Fibroblast of villous mesenchyme (primary cell): ENCODE data around the gene MS4A14. TPM values are rescaled to one million over a fixed set of nuclear protein-coding genes. Genes with fewer than 3 reads are reported as not detected.

Source experiments
- DNase-seq: peaks from one replicate; pipeline ENCODE4 v3.0.0-alpha.2; 2010; ENCODE audit warnings: low read depth
- H3K4me3 ChIP-seq: 2 replicates; pipeline ENCODE4 v1.5.1; 2011; ENCODE audit warnings: low read depth, mild to moderate bottlenecking, low read length
- total RNA-seq: library from RNA; depleted of rRNA; stranded (reverse); fragments of >200 nt; gene quantifications from 2 replicates; pipeline ENCODE4 v1.2.3, GENCODE V29; 2012
- TF ChIP-seq, protein P1 (sequence below): IDR thresholded peaks from 2 replicates; pipeline ENCODE4 v1.5.1; 2012; ENCODE audit warnings: low read depth, mild to moderate bottlenecking, low read length; ENCODE audit not compliant: insufficient read depth

Gene MS4A14
- total RNA-seq, 1 donor, result not detected

DNA sequence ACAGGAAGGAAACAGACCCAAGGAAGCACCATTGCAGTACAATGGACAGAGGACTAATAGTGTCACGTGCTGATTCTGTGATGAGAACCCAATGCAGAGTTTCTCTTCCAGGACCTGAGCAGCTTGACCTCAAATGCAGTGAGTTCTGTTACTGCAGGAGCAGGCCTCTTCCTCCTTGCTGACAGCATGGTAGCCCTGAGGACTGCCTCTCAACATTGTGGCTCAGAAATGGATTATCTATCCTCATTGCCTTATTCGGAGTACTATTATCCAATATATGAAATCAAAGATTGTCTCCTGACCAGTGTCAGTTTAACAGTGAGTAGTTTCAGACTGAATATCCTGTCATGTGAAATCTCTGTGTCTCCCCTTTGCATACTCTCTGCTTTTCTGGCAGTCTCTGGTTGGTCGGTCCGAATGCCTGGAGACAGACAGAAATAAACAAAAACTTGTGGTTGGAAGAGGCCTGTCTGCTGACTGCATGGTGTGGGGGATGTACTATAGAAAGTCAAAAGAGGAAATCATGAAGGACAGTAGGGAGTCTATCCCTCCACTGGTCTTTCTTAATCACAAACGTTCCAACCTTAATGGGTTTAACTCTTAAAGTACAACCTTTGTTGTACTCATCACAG, 6.9 kb upstream of the MS4A14 start:
- TF ChIP-seq, protein P1, sequence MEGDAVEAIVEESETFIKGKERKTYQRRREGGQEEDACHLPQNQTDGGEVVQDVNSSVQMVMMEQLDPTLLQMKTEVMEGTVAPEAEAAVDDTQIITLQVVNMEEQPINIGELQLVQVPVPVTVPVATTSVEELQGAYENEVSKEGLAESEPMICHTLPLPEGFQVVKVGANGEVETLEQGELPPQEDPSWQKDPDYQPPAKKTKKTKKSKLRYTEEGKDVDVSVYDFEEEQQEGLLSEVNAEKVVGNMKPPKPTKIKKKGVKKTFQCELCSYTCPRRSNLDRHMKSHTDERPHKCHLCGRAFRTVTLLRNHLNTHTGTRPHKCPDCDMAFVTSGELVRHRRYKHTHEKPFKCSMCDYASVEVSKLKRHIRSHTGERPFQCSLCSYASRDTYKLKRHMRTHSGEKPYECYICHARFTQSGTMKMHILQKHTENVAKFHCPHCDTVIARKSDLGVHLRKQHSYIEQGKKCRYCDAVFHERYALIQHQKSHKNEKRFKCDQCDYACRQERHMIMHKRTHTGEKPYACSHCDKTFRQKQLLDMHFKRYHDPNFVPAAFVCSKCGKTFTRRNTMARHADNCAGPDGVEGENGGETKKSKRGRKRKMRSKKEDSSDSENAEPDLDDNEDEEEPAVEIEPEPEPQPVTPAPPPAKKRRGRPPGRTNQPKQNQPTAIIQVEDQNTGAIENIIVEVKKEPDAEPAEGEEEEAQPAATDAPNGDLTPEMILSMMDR, result no peak
- no peak overlapping the region for H3K4me3 ChIP-seq
- no peak for DNase-seq

DNA sequence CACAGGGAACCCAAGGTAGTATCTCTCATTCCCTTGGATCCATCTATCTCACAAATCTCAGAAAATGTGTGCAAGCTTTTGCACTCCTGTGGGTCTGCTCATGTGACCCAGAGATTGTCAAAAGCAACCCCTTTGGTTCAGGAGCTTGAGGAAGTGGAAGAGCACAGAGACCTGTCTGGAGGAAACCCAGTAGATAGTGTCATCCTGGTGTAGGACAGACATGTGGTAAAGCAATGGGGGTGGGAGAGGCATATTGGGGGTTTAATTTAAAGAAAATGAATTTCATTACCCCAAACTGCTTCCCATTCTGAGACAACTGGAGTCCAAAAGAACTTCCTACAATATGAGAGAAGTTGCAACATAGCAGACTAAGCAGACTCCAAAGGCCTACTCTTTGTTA, 5.8 kb upstream of the MS4A14 start:
- DNase-seq, result no peak
- H3K4me3 ChIP-seq, result no peak overlapping the region
- TF ChIP-seq, protein P1, result no peak

DNA sequence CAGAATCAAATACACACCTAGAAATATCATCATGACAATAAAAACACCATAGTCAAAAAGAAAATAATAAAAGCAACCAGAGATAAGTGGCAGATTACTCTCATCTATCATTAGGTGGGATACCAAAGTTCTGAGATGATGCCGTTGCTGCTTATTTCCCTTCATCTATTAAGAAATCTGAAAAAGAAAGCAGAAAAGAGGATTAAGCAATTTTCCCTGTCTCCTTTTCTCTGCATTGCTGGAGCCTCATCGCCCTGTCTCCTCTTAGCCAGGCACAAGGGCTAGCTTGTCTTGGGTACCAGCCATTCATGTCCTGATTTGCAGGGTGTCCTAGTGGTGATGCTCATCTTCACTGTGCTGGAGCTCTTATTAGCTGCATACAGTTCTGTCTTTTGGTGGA, 3.9 kb upstream of the MS4A14 start:
- TF ChIP-seq, protein P1, result no peak
- no peak for DNase-seq
- no peak overlapping the region for H3K4me3 ChIP-seq

DNA sequence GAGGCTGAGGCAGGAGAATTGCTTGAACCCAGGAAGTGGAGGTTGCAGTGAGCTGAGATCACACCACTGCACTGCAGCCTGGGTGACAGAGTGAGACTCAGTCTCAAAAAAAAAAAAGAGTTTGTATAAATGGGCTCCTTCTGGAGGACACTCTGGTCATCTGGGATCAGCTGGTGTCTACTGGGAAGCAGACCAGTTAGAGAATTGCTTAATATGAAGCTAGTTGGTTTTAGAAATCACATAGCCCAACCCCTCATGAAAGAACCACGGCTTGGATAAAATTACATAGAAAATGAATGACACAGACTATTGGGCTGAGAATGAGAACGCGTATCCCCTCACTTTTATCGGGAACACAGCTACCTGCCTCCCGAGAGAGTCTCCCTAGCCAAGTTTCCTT, 3.2 kb upstream of the MS4A14 start:
- H3K4me3 ChIP-seq, result no peak overlapping the region
- TF ChIP-seq, protein P1, result no peak
- DNase-seq, result no peak

DNA sequence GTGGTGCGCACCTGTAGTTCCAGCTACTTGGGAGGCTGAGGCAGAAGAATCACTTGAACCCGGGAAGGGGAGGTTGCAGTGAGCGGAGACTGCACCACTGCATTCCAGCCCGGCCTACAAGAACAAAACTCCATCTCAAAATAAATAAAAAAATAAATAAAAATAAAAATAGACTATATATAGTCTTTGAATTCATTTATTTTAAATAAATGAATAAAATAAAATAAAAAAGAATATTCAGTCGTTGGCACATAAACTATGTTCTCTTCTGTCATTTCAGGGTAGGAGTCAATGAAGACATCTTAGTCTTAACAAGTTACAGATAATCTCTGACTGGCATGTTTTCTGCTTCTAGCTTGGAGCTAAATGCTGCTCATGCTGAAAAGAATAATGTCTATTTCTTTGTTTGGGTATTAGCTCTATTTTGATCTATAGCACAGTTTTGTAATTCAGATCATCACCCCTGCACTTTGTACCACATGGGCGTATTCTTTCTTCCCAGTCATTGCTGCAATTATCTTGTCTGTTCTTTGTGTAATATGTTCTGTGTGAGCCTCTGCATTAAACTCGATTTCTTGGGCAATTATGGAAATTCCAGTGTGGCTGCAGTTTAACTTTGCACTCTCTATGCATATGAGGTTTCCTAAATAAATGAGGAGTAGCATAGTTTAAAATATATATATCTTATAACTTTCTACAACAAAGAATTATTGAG, 1.4 kb upstream of the MS4A14 start:
- no peak overlapping the region for H3K4me3 ChIP-seq

DNA sequence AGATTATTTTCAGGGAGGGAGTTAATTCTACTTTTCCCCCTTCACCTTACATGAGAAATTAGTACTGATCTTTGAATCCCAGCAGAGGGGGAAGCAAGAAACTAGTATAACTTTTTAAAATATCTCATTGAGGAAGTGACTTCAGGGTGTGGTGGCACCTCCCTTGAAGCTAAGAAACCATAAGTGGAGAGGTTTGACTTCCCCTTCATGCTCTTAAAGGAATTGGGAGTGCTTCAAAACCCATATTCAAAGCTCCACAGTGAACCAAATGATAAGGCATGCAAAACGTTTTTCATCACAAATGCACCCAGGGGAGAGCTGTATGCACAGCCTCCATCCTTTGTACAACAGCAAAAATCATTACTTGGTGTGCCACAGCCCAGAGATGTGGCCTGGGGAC, 540 bp downstream of the MS4A14 start:
- no peak for DNase-seq
- no peak overlapping the region for H3K4me3 ChIP-seq
- TF ChIP-seq, protein P1, result no peak

More for the DNA sequence above, 1.4 kb upstream of the MS4A14 start:
- TF ChIP-seq, protein P1, result no peak
- DNase-seq, result no peak
